D721Med (cell line): ENCODE results near the gene ISM1.

Source experiments
- DNase-seq: peaks from one replicate; pipeline ENCODE4 v3.0.0; 2011; ENCODE audit warnings: low spot score; ENCODE audit not compliant: insufficient read length
- FAIRE-seq: peaks from 2 replicates; lab custom pipeline; 2011; peaks lifted over from hg19 to GRCh38; lab: Jason Lieb, UNC
- CTCF ChIP-seq: IDR thresholded peaks from 2 replicates; pipeline ENCODE4 v1.5.1; 2012; ENCODE audit warnings: mild to moderate bottlenecking, control low read depth; ENCODE audit not compliant: insufficient read depth; ENCODE audit errors: missing control alignments

ISM1 gene

GRCh38 chr20:13221673-13222318 is 722 bp downstream of the ISM1 start:
- no peak for FAIRE-seq

GRCh38 chr20:13222319-13222716 is 1.2 kb downstream of the ISM1 start:
- FAIRE-seq (no peak), DNase-seq (no peak)
- TF ChIP-seq CTCF, result no peak

More at GRCh38 chr20:13221673-13222318, 722 bp downstream of the ISM1 start:
- no peak for DNase-seq
- no peak for TF ChIP-seq CTCF

- TF ChIP-seq CTCF, result no peak
- FAIRE-seq (no peak), DNase-seq (no peak)
These were observed 2.9 kb downstream of the ISM1 start for GRCh38 chr20:13223736-13224520.

GRCh38 chr20:13226367-13226766 is 5.3 kb downstream of the ISM1 start:
- no peak for TF ChIP-seq CTCF
- no peak for FAIRE-seq

GRCh38 chr20:13228771-13229170 is 7.7 kb downstream of the ISM1 start:
- TF ChIP-seq CTCF, result no peak
- FAIRE-seq (no peak), DNase-seq (no peak)

More at GRCh38 chr20:13226367-13226766, 5.3 kb downstream of the ISM1 start:
- DNase-seq, result no peak

GRCh38 chr20:13229538-13229937 is 8.5 kb downstream of the ISM1 start:
- DNase-seq, result no peak
- no peak for TF ChIP-seq CTCF
- FAIRE-seq, result no peak
